ENCODE results near the gene OR4D9.

The OR4D9 gene

DNA sequence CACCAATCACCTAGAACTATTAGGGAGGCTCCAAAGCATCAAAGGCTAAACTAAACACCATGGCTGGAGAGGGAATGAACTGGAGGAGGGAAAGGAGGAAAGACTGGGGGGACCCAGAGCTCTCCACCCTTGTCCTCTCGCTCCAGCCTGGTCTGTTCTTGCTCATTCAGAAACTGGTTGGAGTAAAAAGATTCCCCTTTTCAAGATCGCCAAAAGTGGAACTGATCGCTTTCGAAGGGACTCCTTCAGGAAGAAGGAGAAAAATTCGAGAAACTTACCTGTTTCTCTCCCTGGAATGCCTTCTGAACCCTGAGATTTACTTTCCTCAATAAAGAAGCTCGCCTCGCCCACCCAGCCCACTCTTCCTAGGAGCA is 46.9 kb downstream of the OR4D9 start:
- TF ChIP-seq, protein P1, sequence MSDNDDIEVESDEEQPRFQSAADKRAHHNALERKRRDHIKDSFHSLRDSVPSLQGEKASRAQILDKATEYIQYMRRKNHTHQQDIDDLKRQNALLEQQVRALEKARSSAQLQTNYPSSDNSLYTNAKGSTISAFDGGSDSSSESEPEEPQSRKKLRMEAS (IDR thresholded peaks at IDR 0.05) = no peak
- TF ChIP-seq TEAD4 (IDR thresholded peaks at IDR 0.05) = no peak
- TF ChIP-seq, protein P2, sequence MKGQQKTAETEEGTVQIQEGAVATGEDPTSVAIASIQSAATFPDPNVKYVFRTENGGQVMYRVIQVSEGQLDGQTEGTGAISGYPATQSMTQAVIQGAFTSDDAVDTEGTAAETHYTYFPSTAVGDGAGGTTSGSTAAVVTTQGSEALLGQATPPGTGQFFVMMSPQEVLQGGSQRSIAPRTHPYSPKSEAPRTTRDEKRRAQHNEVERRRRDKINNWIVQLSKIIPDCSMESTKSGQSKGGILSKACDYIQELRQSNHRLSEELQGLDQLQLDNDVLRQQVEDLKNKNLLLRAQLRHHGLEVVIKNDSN (IDR thresholded peaks at IDR 0.05) = no peak
- TF ChIP-seq REST (IDR thresholded peaks at IDR 0.05; ENCODE audit: low read depth) = no peak
- TF ChIP-seq EGR1 (IDR thresholded peaks at IDR 0.05) = no peak
- TF ChIP-seq RAD21 (IDR thresholded peaks at IDR 0.05; ENCODE audit: low read depth) = no peak
- no peak for TF ChIP-seq EP300 (IDR thresholded peaks at IDR 0.05; ENCODE audit: borderline replicate concordance)
- no peak for TF ChIP-seq TCF12 (IDR thresholded peaks at IDR 0.05; ENCODE audit: low read depth)
- TF ChIP-seq NFIC (IDR thresholded peaks at IDR 0.05) = no peak
- TF ChIP-seq ZBTB7A (IDR thresholded peaks at IDR 0.05; ENCODE audit: low read depth) = no peak
- no peak for TF ChIP-seq YY1 (IDR thresholded peaks at IDR 0.05; ENCODE audit: low read depth)

DNA sequence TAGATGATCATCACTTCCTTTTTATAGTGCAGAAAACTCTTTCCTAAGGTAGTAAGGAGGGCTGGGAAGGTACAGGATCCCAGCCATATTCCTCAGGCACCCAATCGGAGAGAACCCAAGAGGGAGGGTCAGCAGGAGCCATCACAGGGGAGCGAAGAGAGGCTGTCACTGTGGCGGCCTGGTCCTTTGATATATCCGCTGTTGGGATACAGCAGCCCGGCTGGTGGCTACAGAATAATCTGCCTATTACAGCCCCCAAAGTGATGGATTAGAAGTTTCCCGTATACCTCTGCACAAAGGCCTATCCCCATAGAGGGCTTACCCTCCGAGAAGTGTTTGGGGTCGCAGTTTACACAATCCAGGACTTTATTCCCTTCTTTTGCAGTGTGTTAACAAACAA is 48.5 kb downstream of the OR4D9 start:
- no peak for TF ChIP-seq CREB1 (IDR thresholded peaks at IDR 0.05; ENCODE audit: low read depth)
- no peak for TF ChIP-seq YY1 (IDR thresholded peaks at IDR 0.05; ENCODE audit: low read depth)
- no peak for TF ChIP-seq EGR1 (IDR thresholded peaks at IDR 0.05)

GRCh38 chr11:59560290-59560701 is 49.0 kb downstream of the OR4D9 start:
- TF ChIP-seq CEBPB (IDR thresholded peaks at IDR 0.05) (peak; percentile 35; the same call in 1 of the 2 replicates), YY1 (IDR thresholded peaks at IDR 0.05; ENCODE audit: low read depth) (no peak), TEAD4 (IDR thresholded peaks at IDR 0.05) (peak; percentile 94), TCF12 (IDR thresholded peaks at IDR 0.05; ENCODE audit: low read depth) (peak; percentile 20; the same call in 1 of the 2 replicates)

DNA sequence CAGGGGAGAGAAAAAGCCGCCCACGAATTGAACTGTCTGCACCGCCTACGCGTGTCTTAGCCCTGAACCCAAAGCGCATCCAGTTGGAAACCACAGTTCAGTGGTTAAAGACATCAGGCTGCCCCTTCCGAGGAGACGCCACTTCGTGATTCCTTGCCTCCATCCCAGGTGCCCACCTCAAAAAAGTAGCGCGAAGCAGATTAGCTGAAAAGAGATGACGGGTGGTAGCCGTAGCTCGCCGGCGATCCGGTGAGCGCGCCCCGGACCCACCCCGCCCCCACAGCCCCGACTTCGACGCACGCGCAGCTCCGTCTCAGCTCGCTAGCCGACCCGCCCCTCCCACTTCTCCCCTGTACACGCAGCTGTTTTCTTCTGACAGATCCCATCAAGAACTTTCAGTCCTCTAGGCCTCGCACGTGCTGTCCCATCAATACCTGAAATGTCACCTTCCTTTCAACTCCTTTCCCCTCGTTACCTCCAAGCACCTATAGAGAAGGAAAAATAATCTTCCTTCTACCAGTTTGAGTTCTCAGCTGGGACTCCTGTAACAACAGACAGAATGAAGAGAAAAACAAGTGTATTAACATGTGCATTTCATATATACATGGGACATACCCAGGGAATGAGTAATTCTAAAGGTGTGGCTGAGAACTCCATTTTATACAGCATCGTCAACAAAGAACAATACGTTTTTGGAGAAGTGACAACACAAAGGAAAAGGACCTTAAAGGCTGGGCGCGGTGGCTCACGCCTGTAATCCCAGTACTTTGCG is 49.5 kb downstream of the OR4D9 start:
- TF ChIP-seq, protein P1 (IDR thresholded peaks at IDR 0.05) = peak; percentile 96
- TF ChIP-seq TEAD4 (IDR thresholded peaks at IDR 0.05) (peak; percentile 59; the same call in 1 of the 2 replicates), EP300 (IDR thresholded peaks at IDR 0.05; ENCODE audit: borderline replicate concordance) (no peak), REST (IDR thresholded peaks at IDR 0.05; ENCODE audit: low read depth) (no peak), TAF1 (IDR thresholded peaks at IDR 0.05; ENCODE audit: low read depth) (no peak), ZBTB7A (IDR thresholded peaks at IDR 0.05; ENCODE audit: low read depth) (no peak), EGR1 (IDR thresholded peaks at IDR 0.05) (peak; percentile 83)
- TF ChIP-seq, protein P2 (IDR thresholded peaks at IDR 0.05) = no peak

GRCh38 chr11:59562292-59562691 is 51.0 kb downstream of the OR4D9 start:
- no peak for TF ChIP-seq TCF12 (IDR thresholded peaks at IDR 0.05; ENCODE audit: low read depth)
- peak; percentile 84 for TF ChIP-seq TEAD4 (IDR thresholded peaks at IDR 0.05)
- TF ChIP-seq, protein P1 (IDR thresholded peaks at IDR 0.05) = peak; percentile 56; the same call in 1 of the 2 replicates
- no peak for TF ChIP-seq ZBTB7A (IDR thresholded peaks at IDR 0.05; ENCODE audit: low read depth)
- peak; percentile 55; the same call in 1 of the 2 replicates for TF ChIP-seq EP300 (IDR thresholded peaks at IDR 0.05; ENCODE audit: borderline replicate concordance)
- no peak for TF ChIP-seq CREB1 (IDR thresholded peaks at IDR 0.05; ENCODE audit: low read depth)
- TF ChIP-seq YY1 (IDR thresholded peaks at IDR 0.05; ENCODE audit: low read depth) = no peak

All from Ishikawa (cell line).